Measurements from ENCODE around the gene EHMT2.
"Not testable (repeated sequence)": the region's sequence is repeated elsewhere in the genome, so short reads cannot be mapped to it uniquely, and the experiment has no call there.

EHMT2 gene

DNA sequence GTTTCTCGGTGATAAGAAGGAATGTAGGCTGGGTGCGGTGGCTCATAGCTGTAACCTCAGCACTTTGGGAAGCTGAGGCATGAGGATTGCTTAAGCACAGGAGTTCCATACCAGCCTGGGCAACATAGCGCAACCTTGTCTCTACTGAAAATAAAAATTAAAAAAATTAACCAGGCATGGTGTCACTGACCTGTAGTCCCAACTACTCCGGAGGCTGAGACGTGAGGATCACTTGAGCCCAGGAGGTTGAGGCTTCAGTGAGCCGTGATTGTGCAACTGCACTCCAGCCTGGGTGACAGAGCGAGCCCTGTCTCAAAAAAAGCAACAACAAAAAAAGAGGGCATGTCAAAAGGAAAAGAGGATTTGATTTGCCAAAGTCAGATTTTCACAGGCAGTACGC, 38.8 kb downstream of the EHMT2 start:
- Mint-ChIP-seq H3K9me3 (no peaks in the 10 kb centered on the region), H3K36me3 (peaks cover 59% of the 10 kb centered on the region), H3K4me1 (peaks cover 20% of the 10 kb centered on the region), H3K27ac (no peak overlapping the region), H3K4me3 (no peak overlapping the region)
- DNase-seq (ENCODE audit: low spot score in 2 of 2) (no peak), ATAC-seq (no peak)

DNA sequence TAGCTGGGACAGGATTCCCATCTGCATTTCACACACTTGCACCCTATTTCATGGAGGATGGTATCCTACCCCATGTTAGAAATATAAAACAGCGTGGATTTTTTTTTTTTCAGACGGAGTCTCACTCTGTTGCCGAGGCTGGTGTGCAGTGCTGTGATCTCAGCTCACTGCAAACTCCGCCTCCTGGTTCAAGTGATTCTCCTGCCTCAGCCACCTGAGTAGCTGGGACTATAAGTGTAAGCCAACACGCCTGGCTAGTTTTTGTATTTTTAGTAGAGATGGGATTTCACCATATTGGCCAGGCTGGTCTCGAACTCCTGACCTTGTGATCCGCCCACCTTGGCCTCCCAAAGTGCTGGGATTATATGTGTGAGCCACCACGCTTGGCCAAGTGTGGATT, 39.7 kb downstream of the EHMT2 start:
- DNase-seq (ENCODE audit: low spot score in 2 of 2); H3K27ac Mint-ChIP-seq; H3K9me3 Mint-ChIP-seq; H3K4me3 Mint-ChIP-seq; ATAC-seq: not testable (repeated sequence)
- Mint-ChIP-seq H3K4me1 (peaks cover 20% of the 10 kb centered on the region), H3K36me3 (peaks cover 53% of the 10 kb centered on the region)

DNA sequence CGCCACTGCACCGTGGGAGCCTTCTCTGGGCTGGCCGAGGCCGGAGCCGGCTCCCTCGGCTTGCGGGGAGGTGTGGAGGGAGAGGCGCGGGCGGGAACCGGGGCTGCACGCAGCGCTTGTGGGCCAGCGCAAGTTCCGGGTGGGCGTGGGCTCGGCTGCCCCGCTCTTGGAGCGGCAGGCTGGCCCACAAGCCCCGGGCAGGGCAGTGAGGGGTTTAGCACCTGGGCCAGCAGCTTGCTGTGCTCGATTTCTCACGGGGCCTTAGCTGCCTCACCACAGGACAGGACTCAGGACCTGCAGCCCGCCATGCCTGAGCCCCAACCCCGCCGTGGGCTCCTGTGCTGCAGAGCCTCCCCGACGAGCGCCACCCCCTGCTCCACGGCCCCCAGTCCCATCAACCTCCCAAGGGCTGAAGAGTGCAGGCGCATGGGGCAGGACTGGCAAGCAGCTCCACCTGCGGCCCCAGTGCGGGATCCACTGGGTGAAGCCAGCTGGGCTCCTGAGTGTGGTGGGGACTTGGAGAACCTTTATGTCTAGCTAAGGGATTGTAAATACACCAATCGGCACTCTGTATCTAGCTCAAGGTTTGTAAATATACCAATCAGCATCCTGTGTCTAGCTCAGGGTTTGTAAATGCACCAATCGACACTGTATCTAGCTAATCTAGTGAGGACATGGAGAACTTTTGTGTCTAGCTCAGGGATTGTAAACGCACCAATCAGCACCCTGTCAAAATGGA, 45.3 kb downstream of the EHMT2 start:
- H3K4me1 Mint-ChIP-seq; H3K36me3 Mint-ChIP-seq; ATAC-seq; H3K4me3 Mint-ChIP-seq; H3K9me3 Mint-ChIP-seq; H3K27ac Mint-ChIP-seq; DNase-seq (ENCODE audit: low spot score in 2 of 2): not testable (repeated sequence)

DNA sequence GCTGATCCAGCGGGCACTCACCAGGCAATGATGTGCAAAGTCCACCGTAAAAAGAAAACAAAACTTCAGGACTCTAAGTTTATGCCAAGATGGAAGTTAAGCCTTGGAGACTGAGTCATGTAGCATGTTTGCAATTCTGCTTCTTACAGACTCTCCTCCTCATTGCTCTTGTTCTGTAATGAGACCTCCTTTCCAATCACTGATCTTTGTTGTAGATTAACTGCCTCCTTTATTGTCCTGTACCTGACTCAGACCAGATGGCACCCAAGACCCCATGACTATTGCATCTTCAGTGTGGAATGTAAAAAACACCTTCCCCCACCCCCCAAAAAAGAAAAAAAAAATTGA, 46.0 kb downstream of the EHMT2 start:
- Mint-ChIP-seq H3K36me3 (peaks cover 4% of the 10 kb centered on the region), H3K4me1 (no peaks in the 10 kb centered on the region), H3K9me3 (no peaks in the 10 kb centered on the region), H3K4me3 (no peak overlapping the region), H3K27ac (no peak overlapping the region)
- DNase-seq (ENCODE audit: low spot score in 2 of 2) (no peak), ATAC-seq (no peak)

DNA sequence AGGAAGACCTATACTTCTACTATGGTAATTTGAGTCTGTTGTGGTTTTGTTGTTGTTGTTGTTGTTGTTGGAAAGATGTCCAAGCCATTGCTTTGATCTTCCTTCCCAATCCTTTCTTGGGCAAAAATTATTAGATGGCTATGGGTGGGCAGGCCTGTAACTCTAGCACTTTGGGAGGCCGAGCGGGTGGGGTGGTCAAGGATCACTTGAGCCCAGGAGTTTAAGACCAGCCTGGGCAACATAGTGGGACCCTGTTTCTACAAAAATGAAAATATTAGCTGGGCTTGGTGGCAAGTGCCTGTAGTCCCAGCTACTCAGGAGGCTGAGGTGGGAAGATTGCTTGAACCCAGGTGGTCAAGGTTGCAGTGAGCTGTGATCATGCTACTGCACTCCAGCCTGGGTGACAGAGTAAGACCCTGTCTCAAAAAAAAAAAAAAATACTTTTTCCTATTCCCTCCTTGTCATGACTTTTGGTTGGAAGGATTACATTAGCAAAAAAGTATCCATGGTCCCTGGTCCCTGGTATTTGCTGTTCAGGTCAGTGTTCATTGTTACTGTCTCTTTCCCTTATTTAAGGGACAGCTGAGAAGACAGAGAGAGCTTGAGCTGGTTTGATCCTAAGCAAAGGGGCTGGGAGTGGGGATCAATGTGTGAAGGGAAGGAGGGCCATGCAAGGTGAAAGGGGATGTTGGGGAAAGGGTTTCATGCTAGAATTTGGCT, 46.6 kb downstream of the EHMT2 start:
- DNase-seq (ENCODE audit: low spot score in 2 of 2) (no peak), ATAC-seq (no peak)
- Mint-ChIP-seq H3K4me1 (no peaks in the 10 kb centered on the region), H3K9me3 (no peaks in the 10 kb centered on the region), H3K36me3 (peaks cover 5% of the 10 kb centered on the region), H3K4me3 (no peak overlapping the region), H3K27ac (no peak overlapping the region)

DNA sequence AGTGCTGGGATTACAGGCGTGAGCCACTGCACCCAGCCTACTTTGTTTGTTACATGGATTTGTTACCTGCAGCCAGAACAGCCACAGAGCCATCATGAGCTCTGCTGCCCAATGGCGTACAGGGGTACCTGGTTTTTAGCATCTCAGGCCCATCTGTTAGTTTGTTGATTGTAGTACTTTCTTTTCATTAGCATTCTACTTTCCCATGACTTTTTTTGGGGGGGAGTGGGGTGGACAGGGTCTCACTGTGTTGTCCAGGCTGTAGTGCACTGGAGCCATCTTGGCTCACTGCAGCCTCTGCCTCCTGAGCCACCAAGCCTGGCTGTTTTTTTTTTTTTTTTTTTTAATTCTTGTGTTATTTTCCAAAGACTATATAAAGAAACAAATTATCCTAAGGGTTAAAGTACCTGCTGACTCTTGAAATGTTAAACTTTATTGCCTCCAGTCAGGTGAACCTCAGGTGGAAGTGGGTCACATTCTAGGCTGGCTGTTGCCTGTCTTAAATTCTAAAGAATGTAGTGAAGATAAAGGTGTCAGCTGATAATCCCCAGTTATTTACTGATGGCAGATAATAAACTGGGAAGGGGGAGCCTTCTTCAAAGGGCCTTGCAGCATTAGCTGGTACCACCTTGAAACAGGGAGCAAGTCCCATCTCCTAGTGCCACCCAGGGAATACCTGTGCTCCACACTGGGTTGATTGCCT, 50.1 kb downstream of the EHMT2 start:
- peaks cover 33% of the 10 kb centered on the region for H3K36me3 Mint-ChIP-seq
- no peak overlapping the region for H3K4me3 Mint-ChIP-seq
- ATAC-seq, result no peak
- no peak for DNase-seq (ENCODE audit: low spot score in 2 of 2)
- H3K4me1 Mint-ChIP-seq, result no peaks in the 10 kb centered on the region
- H3K27ac Mint-ChIP-seq, result no peak overlapping the region
- no peaks in the 10 kb centered on the region for H3K9me3 Mint-ChIP-seq

DNA sequence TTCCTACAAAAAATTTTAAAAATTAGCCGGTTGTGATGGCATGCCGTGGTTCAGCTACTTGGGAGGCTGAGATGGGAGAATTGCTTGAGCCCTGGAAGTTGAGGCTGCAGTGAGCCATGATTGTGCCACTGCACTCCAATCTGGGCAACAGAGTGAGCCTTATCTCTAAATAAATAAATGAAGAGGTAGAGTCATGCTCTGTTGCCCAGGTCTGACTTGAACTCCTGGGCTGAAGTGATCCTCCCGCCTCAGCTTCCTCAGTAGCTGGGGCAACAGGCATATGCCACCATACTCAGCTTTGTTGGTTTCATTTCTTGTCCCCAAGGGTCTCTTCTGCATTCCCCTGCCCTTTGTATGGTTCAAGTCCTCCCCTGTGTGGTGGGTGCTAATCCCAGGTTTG, 53.0 kb downstream of the EHMT2 start:
- H3K4me3 Mint-ChIP-seq, result no peak overlapping the region
- H3K9me3 Mint-ChIP-seq, result no peaks in the 10 kb centered on the region
- peaks cover under 1% of the 10 kb centered on the region for H3K4me1 Mint-ChIP-seq
- no peak for ATAC-seq
- no peak overlapping the region for H3K27ac Mint-ChIP-seq
- peaks cover 62% of the 10 kb centered on the region for H3K36me3 Mint-ChIP-seq
- no peak for DNase-seq (ENCODE audit: low spot score in 2 of 2)

DNA sequence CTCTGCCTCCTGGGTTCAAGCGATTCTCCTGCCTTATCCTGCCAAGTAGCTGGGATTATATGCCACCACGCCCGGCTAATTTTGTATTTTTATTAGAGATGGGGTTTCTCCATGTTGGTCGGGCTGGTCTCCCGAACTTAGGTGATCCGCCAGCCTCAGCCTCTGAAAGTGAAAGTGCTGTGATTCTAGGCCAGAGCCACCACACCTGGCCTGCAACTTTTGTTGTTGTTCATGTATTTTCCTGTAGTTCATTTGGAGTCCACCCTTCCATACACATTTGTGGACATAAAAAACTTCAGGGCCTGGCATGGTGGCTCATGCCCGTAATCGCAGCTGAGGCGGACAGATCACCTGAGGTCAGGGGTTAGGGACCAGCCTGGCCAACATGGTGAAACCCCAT, 55.4 kb downstream of the EHMT2 start:
- DNase-seq (ENCODE audit: low spot score in 2 of 2), result no peak
- peak overlapping the region; percentile 54 for H3K27ac Mint-ChIP-seq
- H3K4me1 Mint-ChIP-seq, result peaks cover 16% of the 10 kb centered on the region
- no peak for ATAC-seq
- H3K4me3 Mint-ChIP-seq, result no peak overlapping the region
- peaks cover 87% of the 10 kb centered on the region for H3K36me3 Mint-ChIP-seq
- no peaks in the 10 kb centered on the region for H3K9me3 Mint-ChIP-seq

DNA sequence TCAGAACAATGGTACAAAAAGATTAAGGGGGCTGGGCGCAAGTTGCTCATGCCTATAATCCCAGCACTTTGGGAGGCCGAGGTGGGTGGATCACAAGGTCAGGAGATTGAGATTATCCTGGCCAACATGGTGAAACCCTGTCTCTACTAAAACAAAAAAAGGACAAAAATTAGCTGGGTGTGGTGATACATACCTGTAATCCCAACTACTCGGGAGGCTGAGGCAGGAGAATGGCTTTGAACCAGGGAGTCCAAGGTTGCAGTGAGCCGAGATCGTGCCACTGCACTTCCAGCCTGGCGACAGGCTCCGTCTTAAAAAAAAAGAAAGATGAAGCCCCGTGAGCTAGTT, 57.7 kb downstream of the EHMT2 start:
- Mint-ChIP-seq H3K4me1 (peaks cover 35% of the 10 kb centered on the region), H3K36me3 (peaks cover 95% of the 10 kb centered on the region)
- H3K4me3 Mint-ChIP-seq; H3K27ac Mint-ChIP-seq; ATAC-seq; H3K9me3 Mint-ChIP-seq; DNase-seq (ENCODE audit: low spot score in 2 of 2): not testable (repeated sequence)

DNA sequence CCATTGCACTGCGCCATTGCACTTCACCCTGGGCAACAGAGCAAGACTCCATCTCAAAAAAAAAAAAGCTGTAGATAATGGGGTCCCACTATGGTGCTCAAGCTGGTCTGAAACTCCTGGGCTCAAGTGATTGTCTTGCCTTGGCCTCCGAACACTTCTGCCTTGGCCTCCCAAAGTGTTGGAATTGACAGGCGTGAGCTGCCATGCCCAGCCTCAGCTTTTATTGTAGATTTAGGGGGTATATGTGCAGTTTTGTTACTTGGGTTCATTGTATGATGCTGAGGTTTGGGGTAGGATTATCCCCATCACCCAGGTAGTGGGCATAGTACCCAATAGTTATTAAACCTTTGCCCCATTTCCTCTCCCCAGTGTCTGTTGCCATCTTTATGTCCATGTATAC, 58.5 kb downstream of the EHMT2 start:
- H3K36me3 Mint-ChIP-seq, result peaks cover 95% of the 10 kb centered on the region

DNA sequence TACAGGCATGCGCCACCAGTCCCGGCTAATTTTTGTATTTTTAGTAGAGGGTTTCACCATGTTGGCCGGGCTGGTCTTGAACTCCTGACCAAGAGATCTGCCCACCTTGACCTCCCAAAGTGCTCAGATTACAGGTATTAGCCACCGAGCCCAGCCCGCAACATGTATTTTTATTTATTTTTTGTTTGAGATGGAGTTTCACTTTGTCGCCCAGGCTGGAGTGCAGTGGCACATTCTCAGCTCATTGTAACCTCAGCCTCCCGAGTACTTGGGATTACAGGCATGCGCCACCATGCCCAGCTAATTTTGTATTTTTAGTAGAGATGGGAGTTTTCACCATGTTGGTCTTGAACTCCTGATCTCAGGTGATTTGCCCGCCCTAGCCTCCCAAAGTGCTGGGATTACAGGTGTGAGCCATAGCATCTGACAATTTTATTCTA, 59.4 kb downstream of the EHMT2 start:
- H3K36me3 Mint-ChIP-seq, result peaks cover 92% of the 10 kb centered on the region
- peak overlapping the region; percentile 99 for H3K27ac Mint-ChIP-seq
- H3K4me3 Mint-ChIP-seq, result peak overlapping the region; percentile 95
- not testable (repeated sequence) for ATAC-seq; H3K9me3 Mint-ChIP-seq; DNase-seq (ENCODE audit: low spot score in 2 of 2)
- peaks cover 35% of the 10 kb centered on the region for H3K4me1 Mint-ChIP-seq

More for the DNA sequence above, 58.5 kb downstream of the EHMT2 start:
- DNase-seq (ENCODE audit: low spot score in 2 of 2), result no peak
- Mint-ChIP-seq H3K4me1 (peaks cover 35% of the 10 kb centered on the region), H3K9me3 (no peaks in the 10 kb centered on the region), H3K27ac (no peak overlapping the region), H3K4me3 (peak overlapping the region; percentile 95)
- ATAC-seq, result no peak

DNA sequence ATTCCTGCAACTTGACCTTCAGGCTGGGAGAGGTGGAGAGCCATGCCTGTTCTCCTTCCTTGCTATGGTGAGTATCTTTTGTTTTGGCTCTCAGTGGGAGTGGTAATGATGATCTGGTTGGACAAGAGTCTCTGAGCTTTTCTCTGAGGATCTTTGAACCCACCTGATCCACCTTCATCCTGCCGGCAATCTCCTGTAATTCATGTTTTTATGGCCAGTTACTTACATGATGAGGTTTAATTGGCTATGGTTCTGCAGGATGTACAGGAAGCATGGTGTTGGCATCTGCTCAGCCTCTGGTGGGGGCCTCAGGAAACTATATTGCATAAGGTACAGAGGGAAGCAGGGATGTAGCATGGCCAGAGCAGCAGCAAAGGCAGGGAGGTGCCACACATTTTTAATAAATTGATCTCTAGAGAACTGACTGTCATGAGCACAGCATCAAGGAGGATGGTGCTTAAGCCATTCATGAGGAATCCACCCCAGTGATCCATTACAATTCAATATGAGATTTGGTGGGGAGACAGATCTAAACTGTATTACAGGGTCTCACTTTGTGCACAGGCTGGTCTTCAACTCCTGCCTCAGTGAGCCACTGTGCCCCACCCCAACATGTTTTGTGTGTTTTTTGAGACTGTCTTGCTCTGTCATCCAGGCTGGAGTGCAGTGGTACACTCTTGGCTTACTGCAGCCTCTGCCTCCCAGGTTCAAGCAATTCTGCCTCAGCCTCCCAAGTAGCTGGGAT, 60.0 kb downstream of the EHMT2 start:
- no peaks in the 10 kb centered on the region for H3K9me3 Mint-ChIP-seq

DNA sequence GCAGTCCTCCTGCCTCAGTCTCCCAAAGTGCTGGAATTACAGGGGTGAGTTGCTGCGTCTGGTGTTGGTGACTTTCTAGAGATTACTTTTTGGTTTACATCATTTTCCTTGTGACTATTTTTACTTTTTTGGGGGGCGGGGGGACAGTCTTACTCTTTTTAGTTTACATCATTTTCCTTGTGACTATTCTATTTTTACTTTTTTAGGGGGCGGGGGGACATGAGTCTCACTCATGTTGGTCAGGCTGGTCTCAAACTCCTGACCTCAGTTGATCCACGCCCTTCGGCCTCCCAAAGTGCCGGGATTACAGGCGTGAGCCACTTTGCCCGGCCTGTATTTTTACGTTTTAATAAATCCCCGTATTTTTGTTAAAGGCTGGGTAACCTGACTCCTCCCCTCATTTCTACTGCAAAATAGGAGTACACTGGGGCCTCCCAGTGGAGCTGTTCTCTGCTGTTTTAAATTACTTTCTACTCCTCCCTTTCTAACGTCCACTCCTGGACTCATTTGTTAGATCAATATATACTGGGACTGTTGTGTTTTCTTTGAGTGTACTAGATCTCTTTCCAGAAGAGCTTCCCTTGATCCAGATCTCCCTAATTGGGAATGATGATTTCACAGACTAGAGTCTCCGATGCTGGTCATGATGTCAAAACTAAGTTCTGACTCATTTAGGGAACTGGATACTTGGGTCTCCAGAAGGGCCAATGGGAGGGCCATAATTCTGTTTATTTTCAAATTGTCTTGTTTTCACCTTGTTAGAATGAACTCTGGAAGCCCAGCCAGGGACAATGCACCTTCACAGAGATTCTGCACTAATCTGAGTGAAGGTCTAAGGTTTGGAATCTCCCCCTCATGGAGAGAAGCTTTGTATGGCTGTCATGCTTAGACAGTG, 60.8 kb downstream of the EHMT2 start:
- peaks cover 35% of the 10 kb centered on the region for H3K4me1 Mint-ChIP-seq
- H3K9me3 Mint-ChIP-seq, result no peaks in the 10 kb centered on the region
- no peak for ATAC-seq
- peak overlapping the region; percentile 95 for H3K4me3 Mint-ChIP-seq
- H3K36me3 Mint-ChIP-seq, result peaks cover 78% of the 10 kb centered on the region
- no peak for DNase-seq (ENCODE audit: low spot score in 2 of 2)
- H3K27ac Mint-ChIP-seq, result peak overlapping the region; percentile 99

More for the DNA sequence above, 60.0 kb downstream of the EHMT2 start:
- ATAC-seq (no peak), DNase-seq (ENCODE audit: low spot score in 2 of 2) (no peak)
- Mint-ChIP-seq H3K4me3 (peak overlapping the region; percentile 95), H3K4me1 (peaks cover 35% of the 10 kb centered on the region), H3K36me3 (peaks cover 86% of the 10 kb centered on the region), H3K27ac (peak overlapping the region; percentile 99)

DNA sequence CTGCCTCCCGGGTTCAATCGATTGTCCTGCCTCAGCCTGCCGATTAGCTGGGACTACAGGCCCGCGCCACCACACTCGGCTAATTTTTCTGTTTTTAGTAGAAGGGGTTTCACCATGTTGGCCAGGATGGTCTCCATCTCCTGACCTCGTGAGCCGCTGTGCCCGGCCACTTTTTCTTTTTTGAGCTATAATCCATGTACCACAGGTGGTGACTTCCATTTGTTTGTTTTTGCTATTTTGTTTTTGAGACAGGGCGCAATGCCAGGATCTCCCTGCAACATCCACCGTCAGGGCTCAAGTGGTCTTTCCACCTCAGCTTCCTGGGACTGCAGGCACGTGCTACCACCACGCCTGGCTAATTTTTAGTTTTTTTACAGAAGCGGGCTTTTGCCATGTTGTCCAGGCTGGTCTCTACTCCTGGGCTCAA, 61.4 kb downstream of the EHMT2 start:
- DNase-seq (ENCODE audit: low spot score in 2 of 2), result no peak
- peaks cover 35% of the 10 kb centered on the region for H3K4me1 Mint-ChIP-seq

More for the DNA sequence above, 61.4 kb downstream of the EHMT2 start:
- H3K27ac Mint-ChIP-seq, result peak overlapping the region; percentile 99
- no peaks in the 10 kb centered on the region for H3K9me3 Mint-ChIP-seq
- peak overlapping the region; percentile 95 for H3K4me3 Mint-ChIP-seq
- no peak for ATAC-seq
- H3K36me3 Mint-ChIP-seq, result peaks cover 78% of the 10 kb centered on the region

All from stimulated activated effector memory CD8-positive, alpha-beta T cell treated with anti-CD3 and anti-CD28 coated beads, Interleukin-12 subunit alpha, Interleukin-12 subunit beta, amount 100 ng/mL, for 72 hours (primary cell).